SK-N-SH (cell line): ENCODE results near the gene DFFB. TPM values are rescaled to one million over a fixed set of nuclear protein-coding genes. Genes with fewer than 3 reads are reported as not detected.

Experiments used
- CTCF ChIA-PET: fragments of 300-600, 350-600 bp; formaldehyde crosslinking; extraction: SDS; loops from one replicate; lab custom pipeline; 2021; lab: Yijun Ruan, JAX
- POLR2A ChIA-PET: fragments of 350-600 bp; sonication (Branson Sonifier 250); formaldehyde crosslinking; extraction: SDS; loops from one replicate; lab custom pipeline; 2020; ENCODE audit warnings: antibody characterized with exemption, inconsistent platforms; lab: Yijun Ruan, JAX
- DNase-seq: peaks from one replicate; pipeline ENCODE4 v3.0.0; 2012
- H2AFZ ChIP-seq: fragments of 200-600 bp; sonication (generic); 2 replicates; pipeline ENCODE4 v1.8.1; 2016; ENCODE audit warnings: antibody characterized with exemption, mild to moderate bottlenecking, low read depth
- H3F3A ChIP-seq: fragments of 200-600 bp; sonication (generic); replicated peaks from 2 replicates; pipeline ENCODE3; 2016; ENCODE audit warnings: antibody characterized with exemption, mild to moderate bottlenecking; ENCODE audit not compliant: insufficient read depth
- H3K27ac ChIP-seq, 2 experiments: fragments of 200-500 bp in 1 of 2; fragments of 200-600 bp in 1 of 2; sonication (Bioruptor generic) in 1 of 2; sonication (generic), shearing (Covaris generic) in 1 of 2; 2 replicates each; pipeline versions ENCODE4 v1.5.1 to v1.6.1; 2014 to 2016; ENCODE audit warnings: low read depth in 2 of 2, inconsistent platforms in 1 of 2, low read length in 1 of 2, mild to moderate bottlenecking in 1 of 2, mixed read lengths in 1 of 2
- H3K27me3 ChIP-seq: fragments of 200-600 bp; sonication (generic), shearing (Covaris generic); 2 replicates; pipeline ENCODE4 v1.6.1; 2016; ENCODE audit warnings: mixed run types; ENCODE audit not compliant: insufficient read depth
- H3K36me3 ChIP-seq, 2 experiments: fragments of 200-500 bp in 1 of 2; fragments of 200-600 bp in 1 of 2; sonication (Bioruptor generic) in 1 of 2; sonication (generic) in 1 of 2; replicated peaks in 1 of 2; 2 replicates each; pipeline versions ENCODE3 to v1.5.1; 2014 to 2016; ENCODE audit warnings: low read length in 1 of 2, mild to moderate bottlenecking in 1 of 2; ENCODE audit not compliant: insufficient read depth in 2 of 2, control insufficient read depth in 1 of 2
- H3K4me1 ChIP-seq, 2 experiments: fragments of 200-500 bp in 1 of 2; fragments of 200-600 bp in 1 of 2; sonication (Bioruptor generic) in 1 of 2; sonication (generic), shearing (Covaris generic) in 1 of 2; 2 replicates each; pipeline versions ENCODE4 v1.5.1 to v1.6.1; 2014 to 2016; ENCODE audit warnings: low read depth in 1 of 2, low read length in 1 of 2, mixed run types in 1 of 2; ENCODE audit not compliant: insufficient read depth in 2 of 2, control insufficient read depth in 1 of 2
- H3K4me2 ChIP-seq: fragments of 200-600 bp; sonication (generic), shearing (Covaris generic); 2 replicates; pipeline ENCODE4 v1.6.1; 2017; ENCODE audit warnings: mixed run types
- H3K4me3 ChIP-seq, 2 experiments: fragments of 200-500 bp in 1 of 2; fragments of 200-600 bp in 1 of 2; sonication (Bioruptor generic) in 1 of 2; sonication (generic), shearing (Covaris generic) in 1 of 2; 2 replicates each; pipeline versions ENCODE4 v1.5.1 to v1.8.1; 2014 to 2016; ENCODE audit warnings: low read depth in 2 of 2, inconsistent platforms in 1 of 2, low read length in 1 of 2, mild to moderate bottlenecking in 1 of 2, mixed read lengths in 1 of 2, moderate library complexity in 1 of 2
- H3K79me2 ChIP-seq: fragments of 200-600 bp; sonication (generic); 2 replicates; pipeline ENCODE4 v1.8.1; 2017; ENCODE audit warnings: mild to moderate bottlenecking; ENCODE audit not compliant: insufficient read depth
- H3K9ac ChIP-seq: fragments of 200-600 bp; sonication (generic); 2 replicates; pipeline ENCODE4 v1.6.1; 2017; ENCODE audit warnings: mixed run types
- H3K9me2 ChIP-seq: fragments of 200-600 bp; sonication (generic); 2 replicates; pipeline ENCODE4 v1.6.1; 2017; ENCODE audit warnings: mixed run types
- H3K9me3 ChIP-seq: fragments of 200-600 bp; sonication (generic); 2 replicates; pipeline ENCODE4 v1.6.1; 2017; ENCODE audit warnings: mixed run types, mild to moderate bottlenecking, moderate library complexity
- H4K20me1 ChIP-seq: fragments of 200-600 bp; sonication (generic); 2 replicates; pipeline ENCODE4 v1.6.1; 2017; ENCODE audit warnings: mild to moderate bottlenecking, mixed run types; ENCODE audit not compliant: insufficient read depth
- CHD2 ChIP-seq: fragments of 150-350 bp; IDR thresholded peaks from 2 replicates; pipeline ENCODE4 v1.6.1; 2018; ENCODE audit warnings: low read length; ENCODE audit not compliant: partially characterized antibody
- EZH2phosphoT487 ChIP-seq: fragments of 200-600 bp; sonication (generic); IDR thresholded peaks from 2 replicates; pipeline ENCODE4 v1.6.1; 2017; ENCODE audit warnings: low read depth, mixed run types, mild to moderate bottlenecking, antibody characterized with exemption, moderate library complexity, borderline replicate concordance
- FOSL2 ChIP-seq: IDR thresholded peaks from 2 replicates; pipeline ENCODE4 v1.4.0; 2012; ENCODE audit warnings: low read depth, mild to moderate bottlenecking, moderate library complexity, borderline replicate concordance
- FOXJ3 ChIP-seq: sonication (generic); formaldehyde crosslinking; IDR thresholded peaks from 2 replicates; pipeline ENCODE4 v1.5.1; 2020; ENCODE audit warnings: mild to moderate bottlenecking, missing genetic modification reagents
- GABPA ChIP-seq: IDR thresholded peaks from 2 replicates; pipeline ENCODE4 v1.4.0; 2012; ENCODE audit warnings: low read depth, mild to moderate bottlenecking
- GATA2 ChIP-seq: sonication (generic); formaldehyde crosslinking; IDR thresholded peaks from 2 replicates; pipeline ENCODE4 v1.5.0; 2020; ENCODE audit warnings: mild to moderate bottlenecking, missing genetic modification reagents
- IRF3 ChIP-seq: fragments of 150-350 bp; IDR thresholded peaks from 2 replicates; pipeline ENCODE4 v1.6.1; 2016; ENCODE audit warnings: mild to moderate bottlenecking, low read depth, low read length
- JUND ChIP-seq: IDR thresholded peaks from 2 replicates; pipeline ENCODE4 v1.4.0; 2012
- MAX ChIP-seq: IDR thresholded peaks from 2 replicates; pipeline ENCODE4 v1.4.0; 2012; ENCODE audit warnings: low read depth
- MXI1 ChIP-seq: IDR thresholded peaks from 2 replicates; pipeline ENCODE4 v1.6.1; 2012; ENCODE audit warnings: mild to moderate bottlenecking, low read depth, low read length, improper control_type of control experiment
- NFIC ChIP-seq: IDR thresholded peaks from 2 replicates; pipeline ENCODE4 v1.4.0; 2012; ENCODE audit warnings: borderline replicate concordance
- PBX3 ChIP-seq: IDR thresholded peaks from 2 replicates; pipeline ENCODE4; 2012
- RAD21 ChIP-seq: IDR thresholded peaks from 2 replicates; pipeline ENCODE4 v1.6.1; 2012; ENCODE audit warnings: mild to moderate bottlenecking, low read length
- RCOR1 ChIP-seq: fragments of 150-350 bp; IDR thresholded peaks from 2 replicates; pipeline ENCODE4 v1.6.1; 2017; ENCODE audit warnings: antibody characterized with exemption, low read length
- RFX5 ChIP-seq: IDR thresholded peaks from 2 replicates; pipeline ENCODE4 v1.6.1; 2012; ENCODE audit warnings: mild to moderate bottlenecking, improper control_type of control experiment, low read length
- RXRA ChIP-seq: IDR thresholded peaks from 2 replicates; pipeline ENCODE4 v1.4.0; 2012; ENCODE audit warnings: low read depth, mild to moderate bottlenecking, borderline replicate concordance
- SIN3A ChIP-seq: IDR thresholded peaks from 2 replicates; pipeline ENCODE4 v1.6.1; 2012; ENCODE audit warnings: low read depth, mild to moderate bottlenecking, low read length, moderate library complexity, borderline replicate concordance
- TAF1 ChIP-seq: IDR thresholded peaks from 2 replicates; pipeline ENCODE4 v1.6.1; 2012; ENCODE audit warnings: low read depth, mild to moderate bottlenecking, low read length, moderate library complexity, borderline replicate concordance
- TCF12 ChIP-seq: IDR thresholded peaks from 2 replicates; pipeline ENCODE4 v1.4.0; 2012
- USF2 ChIP-seq: fragments of 150-350 bp; IDR thresholded peaks from 2 replicates; pipeline ENCODE4 v1.6.1; 2017; ENCODE audit warnings: antibody characterized with exemption, low read length, low read depth, borderline replicate concordance
- WGBS: methylation state at CpG from one replicate; pipeline ENCODE4 v1.1.6; 2017; ENCODE audit warnings: low lambda C conversion rate; 5-methylcytosine and 5-hydroxymethylcytosine counted together
- polyA plus RNA-seq, 3 experiments: library from polyadenylated mRNA; depleted of rRNA; stranded (reverse); fragments of >200 nt; gene quantifications; 2 replicates each; pipeline ENCODE4 v1.2.3, GENCODE V29; 2012
- TF ChIP-seq, protein P1 (sequence below): IDR thresholded peaks from 2 replicates; pipeline ENCODE4 v1.4.0; 2012; ENCODE audit warnings: low read depth, borderline replicate concordance

The DFFB gene
- polyA plus RNA-seq, 1 of the 3 experiments (the other 2 are of a cell fraction): 8.2 TPM

DNA sequence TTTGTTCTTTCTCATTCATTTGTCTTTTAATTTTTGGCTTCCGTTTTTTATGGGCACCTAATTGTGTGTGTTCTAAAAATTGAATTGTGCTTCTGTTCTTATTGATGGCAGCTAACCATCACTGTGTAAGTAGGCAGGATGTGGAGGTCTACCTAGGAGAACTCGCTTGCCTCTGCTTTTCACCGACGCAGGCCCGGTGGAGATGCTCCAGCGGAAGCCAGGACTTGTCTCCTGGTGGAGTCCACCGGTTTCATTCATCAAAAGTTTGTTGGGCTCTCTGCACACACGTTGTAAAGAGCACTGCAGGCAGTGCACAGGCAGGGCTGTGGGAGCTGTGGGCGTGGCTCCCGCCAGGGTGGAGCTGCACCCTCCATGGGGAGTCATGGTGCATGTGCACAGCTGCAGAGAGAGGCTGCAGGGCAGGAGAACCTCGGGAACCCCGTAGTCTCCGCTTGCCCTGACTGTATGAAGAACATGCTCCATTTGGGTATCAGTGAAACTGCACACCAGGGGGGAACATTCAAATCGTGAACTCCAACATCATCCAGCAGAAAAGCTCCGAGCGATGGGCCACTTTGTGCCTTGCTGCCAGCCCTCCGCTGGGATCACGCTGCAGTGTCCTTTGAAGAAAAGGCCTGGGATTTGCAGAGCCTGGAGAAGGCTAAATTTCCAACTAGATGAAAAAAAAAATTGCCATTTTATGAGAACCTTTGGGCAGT lies 48.8 kb downstream of the DFFB start:
- H3K4me2 ChIP-seq: no peak overlapping the region
- POLR2A ChIA-PET: no interaction called here
- no peaks in the 10 kb centered on the region for H3K79me2 ChIP-seq
- no peaks in the 10 kb centered on the region for H4K20me1 ChIP-seq
- WGBS: 78% methylated on average over 17 of the region's 18 CpGs
- H3K9me2 ChIP-seq: no peaks in the 10 kb centered on the region
- no peaks in the 10 kb centered on the region for H3F3A ChIP-seq
- H3K27ac ChIP-seq: no peak overlapping the region
- no peaks in the 10 kb centered on the region for H3K27me3 ChIP-seq
- no peak overlapping the region for H3K4me3 ChIP-seq
- peaks cover 0 to 14% of the 10 kb centered on the region in 2 experiments; a peak in 1 of 4 replicates for H3K4me1 ChIP-seq
- TF ChIP-seq FOSL2: no peak
- no peak for TF ChIP-seq TCF12
- TF ChIP-seq RCOR1: no peak
- TF ChIP-seq NFIC: no peak
- TF ChIP-seq GATA2 (CRISPR knock-in tag): no peak
- TF ChIP-seq RAD21: no peak
- TF ChIP-seq MAX: no peak
- no peak for TF ChIP-seq USF2
- no peak for TF ChIP-seq CHD2
- TF ChIP-seq, all 33 proteins: peak for 0
- CTCF ChIA-PET: no interaction called here
- Histone ChIP-seq H2AFZ (no peak overlapping the region), H3K36me3 (no peaks in the 10 kb centered on the region), H3K9me3 (no peaks in the 10 kb centered on the region), H3K9ac (no peak overlapping the region)
- no peak for DNase-seq

DNA sequence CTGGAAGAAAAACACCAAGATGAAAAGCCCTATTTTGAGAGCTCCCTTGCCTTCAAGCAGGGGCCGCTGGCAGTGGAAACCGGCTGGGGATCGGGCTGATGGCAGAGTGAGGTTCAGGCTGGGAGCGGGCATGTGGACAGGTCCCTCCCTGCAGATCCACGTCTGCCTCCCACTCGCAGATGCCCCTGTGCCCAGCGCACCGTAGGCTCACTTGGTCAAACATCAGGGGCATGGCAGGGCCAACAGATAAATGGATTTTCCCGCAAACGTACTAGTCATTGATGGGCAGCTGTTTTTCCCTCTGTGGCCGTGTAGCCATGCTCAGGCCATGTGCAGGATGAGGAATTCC lies 49.4 kb downstream of the DFFB start:
- ChIA-PET CTCF (interaction anchor here (0.6 kb wide), 2 partner anchors 759 to 1009 kb away, joined by 3 read pairs; no protein-coding TSS in a partner anchor), POLR2A (no interaction called here)
- Histone ChIP-seq H3K79me2 (no peaks in the 10 kb centered on the region), H2AFZ (no peak overlapping the region), H3K27me3 (no peaks in the 10 kb centered on the region), H3K36me3 (no peaks in the 10 kb centered on the region), H3K4me2 (no peak overlapping the region), H3K9me2 (no peaks in the 10 kb centered on the region), H3K4me3 (no peak overlapping the region), H4K20me1 (no peaks in the 10 kb centered on the region), H3K9me3 (no peaks in the 10 kb centered on the region), H3F3A (no peaks in the 10 kb centered on the region), H3K4me1 (peaks cover 0 to 14% of the 10 kb centered on the region in 2 experiments; a peak in 1 of 4 replicates), H3K27ac (no peak overlapping the region), H3K9ac (no peak overlapping the region)
- 76% methylated on average over 7 of the region's 11 CpGs for WGBS
- no peak for DNase-seq
- TF ChIP-seq RFX5 (no peak), JUND (no peak), FOXJ3 (no peak), TCF12 (no peak), PBX3 (no peak), SIN3A (no peak), USF2 (no peak), FOSL2 (no peak), IRF3 (no peak), GATA2 (CRISPR knock-in tag) (no peak), RXRA (no peak), CHD2 (no peak), GABPA (no peak), TAF1 (no peak), MXI1 (no peak), RAD21 (no peak), EZH2phosphoT487 (no peak)
- TF ChIP-seq, protein P1, sequence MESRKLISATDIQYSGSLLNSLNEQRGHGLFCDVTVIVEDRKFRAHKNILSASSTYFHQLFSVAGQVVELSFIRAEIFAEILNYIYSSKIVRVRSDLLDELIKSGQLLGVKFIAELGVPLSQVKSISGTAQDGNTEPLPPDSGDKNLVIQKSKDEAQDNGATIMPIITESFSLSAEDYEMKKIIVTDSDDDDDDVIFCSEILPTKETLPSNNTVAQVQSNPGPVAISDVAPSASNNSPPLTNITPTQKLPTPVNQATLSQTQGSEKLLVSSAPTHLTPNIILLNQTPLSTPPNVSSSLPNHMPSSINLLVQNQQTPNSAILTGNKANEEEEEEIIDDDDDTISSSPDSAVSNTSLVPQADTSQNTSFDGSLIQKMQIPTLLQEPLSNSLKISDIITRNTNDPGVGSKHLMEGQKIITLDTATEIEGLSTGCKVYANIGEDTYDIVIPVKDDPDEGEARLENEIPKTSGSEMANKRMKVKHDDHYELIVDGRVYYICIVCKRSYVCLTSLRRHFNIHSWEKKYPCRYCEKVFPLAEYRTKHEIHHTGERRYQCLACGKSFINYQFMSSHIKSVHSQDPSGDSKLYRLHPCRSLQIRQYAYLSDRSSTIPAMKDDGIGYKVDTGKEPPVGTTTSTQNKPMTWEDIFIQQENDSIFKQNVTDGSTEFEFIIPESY: no peak
